ENCODE data around the gene ALK.

Gene ALK

DNA sequence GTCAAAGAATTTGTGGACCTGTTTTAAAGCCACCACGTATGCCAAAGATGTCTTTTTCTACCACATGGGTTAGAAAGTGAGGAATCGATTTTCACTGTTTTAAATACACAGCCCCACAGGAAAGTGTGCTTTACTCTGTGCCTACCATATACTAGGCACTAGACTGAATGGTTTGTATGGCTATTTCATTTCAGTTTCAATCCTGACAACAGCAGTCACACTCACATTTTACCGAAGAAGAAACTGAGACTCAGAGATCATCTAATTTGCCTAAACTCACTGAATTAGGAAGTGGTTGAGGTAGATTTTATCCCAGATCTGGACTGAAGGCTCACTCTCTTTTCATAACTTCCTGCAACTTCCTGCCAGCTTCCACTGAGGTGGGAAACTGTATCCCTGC is 176.4 kb downstream of the ALK start:
- H3K27ac ChIP-seq = peak overlapping the region; percentile 63
- no peaks in the 10 kb centered on the region for H3K27me3 ChIP-seq (ENCODE audit: insufficient read depth, low read depth, severe bottlenecking)
- no peaks in the 10 kb centered on the region for H3K36me3 ChIP-seq
- no peak for DNase-seq
- no peak overlapping the region for H3K4me3 ChIP-seq (ENCODE audit: low read depth, low read length)
- no peaks in the 10 kb centered on the region for H3K9me3 ChIP-seq (ENCODE audit: severe bottlenecking)
- TF ChIP-seq, protein P1, sequence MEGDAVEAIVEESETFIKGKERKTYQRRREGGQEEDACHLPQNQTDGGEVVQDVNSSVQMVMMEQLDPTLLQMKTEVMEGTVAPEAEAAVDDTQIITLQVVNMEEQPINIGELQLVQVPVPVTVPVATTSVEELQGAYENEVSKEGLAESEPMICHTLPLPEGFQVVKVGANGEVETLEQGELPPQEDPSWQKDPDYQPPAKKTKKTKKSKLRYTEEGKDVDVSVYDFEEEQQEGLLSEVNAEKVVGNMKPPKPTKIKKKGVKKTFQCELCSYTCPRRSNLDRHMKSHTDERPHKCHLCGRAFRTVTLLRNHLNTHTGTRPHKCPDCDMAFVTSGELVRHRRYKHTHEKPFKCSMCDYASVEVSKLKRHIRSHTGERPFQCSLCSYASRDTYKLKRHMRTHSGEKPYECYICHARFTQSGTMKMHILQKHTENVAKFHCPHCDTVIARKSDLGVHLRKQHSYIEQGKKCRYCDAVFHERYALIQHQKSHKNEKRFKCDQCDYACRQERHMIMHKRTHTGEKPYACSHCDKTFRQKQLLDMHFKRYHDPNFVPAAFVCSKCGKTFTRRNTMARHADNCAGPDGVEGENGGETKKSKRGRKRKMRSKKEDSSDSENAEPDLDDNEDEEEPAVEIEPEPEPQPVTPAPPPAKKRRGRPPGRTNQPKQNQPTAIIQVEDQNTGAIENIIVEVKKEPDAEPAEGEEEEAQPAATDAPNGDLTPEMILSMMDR (IDR thresholded peaks at IDR 0.05; ENCODE audit: low read depth, low read length) = no peak

DNA sequence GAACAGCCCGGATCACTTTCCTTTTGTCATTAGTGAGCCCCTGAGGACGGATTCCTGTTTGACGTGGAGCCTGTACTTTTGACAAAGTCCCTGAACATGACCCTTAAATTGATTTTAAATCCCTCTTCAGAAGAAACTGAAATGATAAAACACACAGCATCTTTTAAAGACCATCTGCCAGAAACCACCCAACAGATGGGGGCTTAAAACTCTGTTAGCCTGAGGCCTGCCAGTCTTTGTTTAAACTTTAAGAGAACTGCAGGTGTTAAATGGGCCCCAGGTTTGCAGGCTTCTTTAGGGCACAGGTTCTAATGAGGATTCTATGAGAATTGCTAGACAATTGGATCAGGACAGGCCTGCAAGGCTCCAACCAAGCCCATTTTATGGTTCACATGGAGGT is 177.9 kb downstream of the ALK start:
- no peaks in the 10 kb centered on the region for H3K27me3 ChIP-seq (ENCODE audit: insufficient read depth, low read depth, severe bottlenecking)
- peak; percentile 84 for DNase-seq
- TF ChIP-seq, protein P1 (IDR thresholded peaks at IDR 0.05; ENCODE audit: low read depth, low read length) = no peak

GRCh38 chr2:29742656-29743055 is 178.7 kb downstream of the ALK start:
- Histone ChIP-seq H3K36me3 (no peaks in the 10 kb centered on the region), H3K4me3 (ENCODE audit: low read depth, low read length) (no peak overlapping the region), H3K9me3 (ENCODE audit: severe bottlenecking) (no peaks in the 10 kb centered on the region), H3K27me3 (ENCODE audit: insufficient read depth, low read depth, severe bottlenecking) (no peaks in the 10 kb centered on the region), H3K27ac (peak overlapping the region; percentile 63)
- no peak for DNase-seq
- TF ChIP-seq, protein P1 (IDR thresholded peaks at IDR 0.05; ENCODE audit: low read depth, low read length) = no peak

More for the DNA sequence above, 177.9 kb downstream of the ALK start:
- Histone ChIP-seq H3K9me3 (ENCODE audit: severe bottlenecking) (no peaks in the 10 kb centered on the region), H3K4me3 (ENCODE audit: low read depth, low read length) (no peak overlapping the region), H3K27ac (peak overlapping the region; percentile 63), H3K36me3 (no peaks in the 10 kb centered on the region)

DNA sequence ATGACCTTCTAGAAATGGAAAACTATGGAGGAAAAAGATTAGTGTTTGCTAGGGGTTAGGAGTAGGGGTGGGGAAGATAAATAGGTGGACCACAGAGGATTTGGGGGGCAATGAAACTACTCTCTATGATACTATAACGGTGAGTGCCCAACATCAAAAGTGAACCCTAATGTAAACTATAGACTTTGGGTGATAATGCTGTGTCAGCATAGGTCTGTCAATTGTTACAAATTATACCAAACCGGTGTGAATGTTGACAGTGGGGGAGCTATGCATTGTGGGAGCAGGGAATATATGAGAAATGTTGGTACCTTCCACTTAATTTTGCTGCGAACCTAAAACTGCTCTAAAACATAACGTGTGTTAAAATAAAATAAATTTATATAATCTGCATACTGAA is 180.3 kb downstream of the ALK start:
- H3K9me3 ChIP-seq (ENCODE audit: severe bottlenecking) = no peaks in the 10 kb centered on the region
- no peak overlapping the region for H3K27ac ChIP-seq
- H3K27me3 ChIP-seq (ENCODE audit: insufficient read depth, low read depth, severe bottlenecking) = no peaks in the 10 kb centered on the region
- DNase-seq = no peak
- H3K4me3 ChIP-seq (ENCODE audit: low read depth, low read length) = no peak overlapping the region
- H3K36me3 ChIP-seq = no peaks in the 10 kb centered on the region
- TF ChIP-seq, protein P1 (IDR thresholded peaks at IDR 0.05; ENCODE audit: low read depth, low read length) = no peak

DNA sequence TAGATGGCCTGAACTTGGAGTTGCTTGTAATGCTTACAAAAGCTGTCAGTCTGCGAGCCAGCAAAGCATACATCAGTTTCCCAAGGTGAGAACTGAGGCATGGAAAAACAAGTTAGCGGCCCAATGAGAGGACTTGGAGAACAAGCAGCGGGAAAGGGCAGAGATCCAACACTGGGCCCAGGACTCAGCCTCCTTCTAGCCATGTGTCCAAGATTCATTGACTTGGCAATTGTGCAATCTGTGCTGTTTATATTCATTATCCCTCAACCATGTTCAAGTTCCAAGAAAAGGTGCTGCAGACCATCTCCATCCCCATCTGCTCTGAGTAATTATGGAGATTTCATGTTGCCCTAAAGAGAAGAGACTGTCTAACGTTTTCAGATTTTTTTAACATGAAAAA is 187.4 kb downstream of the ALK start:
- DNase-seq = no peak

GRCh38 chr2:29733213-29733612 is 188.2 kb downstream of the ALK start:
- DNase-seq = peak; percentile 55
- TF ChIP-seq, protein P1 (IDR thresholded peaks at IDR 0.05; ENCODE audit: low read depth, low read length) = no peak
- H3K36me3 ChIP-seq = no peaks in the 10 kb centered on the region

More for the DNA sequence above, 187.4 kb downstream of the ALK start:
- TF ChIP-seq, protein P1 (IDR thresholded peaks at IDR 0.05; ENCODE audit: low read depth, low read length) = no peak
- no peaks in the 10 kb centered on the region for H3K27me3 ChIP-seq (ENCODE audit: insufficient read depth, low read depth, severe bottlenecking)
- H3K9me3 ChIP-seq (ENCODE audit: severe bottlenecking) = no peaks in the 10 kb centered on the region
- no peak overlapping the region for H3K27ac ChIP-seq
- no peaks in the 10 kb centered on the region for H3K36me3 ChIP-seq
- no peak overlapping the region for H3K4me3 ChIP-seq (ENCODE audit: low read depth, low read length)

More at GRCh38 chr2:29733213-29733612, 188.2 kb downstream of the ALK start:
- H3K9me3 ChIP-seq (ENCODE audit: severe bottlenecking) = no peaks in the 10 kb centered on the region
- H3K27me3 ChIP-seq (ENCODE audit: insufficient read depth, low read depth, severe bottlenecking) = no peaks in the 10 kb centered on the region
- no peak overlapping the region; the same call in 1 of the 2 replicates for H3K27ac ChIP-seq
- no peak overlapping the region for H3K4me3 ChIP-seq (ENCODE audit: low read depth, low read length)

Measured in WERI-Rb-1 (cell line).